ENCODE data around the gene TNFRSF18.

Gene TNFRSF18

GRCh38 chr1:1225238-1225845 is 18.9 kb upstream of the TNFRSF18 start:
- no peaks in the 10 kb centered on the region for H3K27me3 ChIP-seq
- TF ChIP-seq CTCF (IDR thresholded peaks at IDR 0.05), result no peak
- intact Hi-C loops (cut with DNase I; ENCODE audit: low total_unique reads), result no loop called here
- H3K4me1 ChIP-seq, result peaks cover 0 to 22% (median 16%) of the 10 kb centered on the region in 4 donors
- DNase-seq, result no peak
- peaks cover 49 to 90% (median 85%) of the 10 kb centered on the region in 3 donors for H3K36me3 ChIP-seq
- H3K4me3 ChIP-seq, result no peak overlapping the region
- H3K9me3 ChIP-seq, result no peaks in the 10 kb centered on the region
- no peak overlapping the region for H3K27ac ChIP-seq

- intact Hi-C loops (cut with DNase I; ENCODE audit: low total_unique reads), result no loop called here
- H3K36me3 ChIP-seq, result peaks cover 49 to 100% (median 97%) of the 10 kb centered on the region in 3 donors
- no peak overlapping the region for H3K27ac ChIP-seq
- H3K4me3 ChIP-seq, result no peak overlapping the region
- DNase-seq, result no peak
- no peak for TF ChIP-seq CTCF (IDR thresholded peaks at IDR 0.05)
- H3K9me3 ChIP-seq, result no peaks in the 10 kb centered on the region
- H3K27me3 ChIP-seq, result no peaks in the 10 kb centered on the region
- H3K4me1 ChIP-seq, result peaks cover 0 to 8% (median 4%) of the 10 kb centered on the region in 4 donors
These were observed 17.5 kb upstream of the TNFRSF18 start for GRCh38 chr1:1223891-1224290.

GRCh38 chr1:1223321-1223720 is 16.9 kb upstream of the TNFRSF18 start:
- Histone ChIP-seq H3K4me3 (no peak overlapping the region), H3K9me3 (no peaks in the 10 kb centered on the region), H3K4me1 (peaks cover 0 to 4% (median under 1%) of the 10 kb centered on the region in 4 donors), H3K36me3 (peaks cover 51 to 100% (median 97%) of the 10 kb centered on the region in 3 donors), H3K27me3 (no peaks in the 10 kb centered on the region), H3K27ac (no peak overlapping the region)
- intact Hi-C loops (cut with DNase I; ENCODE audit: low total_unique reads), result no loop called here
- no peak for DNase-seq
- no peak for TF ChIP-seq CTCF (IDR thresholded peaks at IDR 0.05)

- DNase-seq, result no peak
- Histone ChIP-seq H3K9me3 (no peaks in the 10 kb centered on the region), H3K4me1 (peaks cover 0 to 4% (median 0%) of the 10 kb centered on the region in 4 donors), H3K27ac (no peak overlapping the region), H3K4me3 (no peak overlapping the region), H3K36me3 (peaks cover 51 to 100% (median 97%) of the 10 kb centered on the region in 3 donors), H3K27me3 (no peaks in the 10 kb centered on the region)
- intact Hi-C loops (cut with DNase I; ENCODE audit: low total_unique reads), result no loop called here
- TF ChIP-seq CTCF (IDR thresholded peaks at IDR 0.05), result no peak
These were observed 16.3 kb upstream of the TNFRSF18 start for GRCh38 chr1:1222575-1223225.

GRCh38 chr1:1221887-1222574 is 15.6 kb upstream of the TNFRSF18 start:
- no peak for TF ChIP-seq CTCF (IDR thresholded peaks at IDR 0.05)
- no peaks in the 10 kb centered on the region for H3K9me3 ChIP-seq
- H3K27ac ChIP-seq, result no peak overlapping the region
- intact Hi-C loops (cut with DNase I; ENCODE audit: low total_unique reads), result no loop called here
- peaks cover 50 to 100% (median 97%) of the 10 kb centered on the region in 3 donors for H3K36me3 ChIP-seq
- no peaks in the 10 kb centered on the region for H3K27me3 ChIP-seq
- peaks cover 0 to 4% (median 0%) of the 10 kb centered on the region in 4 donors for H3K4me1 ChIP-seq
- H3K4me3 ChIP-seq, result no peak overlapping the region
- no peak for DNase-seq
